Suppressor macrophage (primary cell): Measurements from ENCODE around the gene CLEC16A.

ENCODE experiments used
- DNase-seq, 4 experiments: peaks; one replicate each; pipeline ENCODE4 v3.0.0-alpha.2; 2020 to 2022

Gene CLEC16A

GRCh38 chr16:11126399-11127054 is 182.2 kb downstream of the CLEC16A start:
- no peak for DNase-seq

- no peak for DNase-seq
Measured at GRCh38 chr16:11127610-11128195, 183.3 kb downstream of the CLEC16A start.

GRCh38 chr16:11128211-11129141 is 184.1 kb downstream of the CLEC16A start:
- peak in 3 of 4 experiments; percentile 26 to 46 (median 34) for DNase-seq

GRCh38 chr16:11129378-11129781 is 185.0 kb downstream of the CLEC16A start:
- DNase-seq, result peak in 3 of 4 experiments; percentile 46 to 54 (median 54)

GRCh38 chr16:11130978-11131665 is 186.8 kb downstream of the CLEC16A start:
- DNase-seq, result no peak

GRCh38 chr16:11131706-11132105 is 187.3 kb downstream of the CLEC16A start:
- DNase-seq, result no peak

- DNase-seq, result peak in 3 of 4 experiments; percentile 36 to 45 (median 41)
Measured at GRCh38 chr16:11133344-11133943, 189.1 kb downstream of the CLEC16A start.

- DNase-seq, result no peak
Measured at GRCh38 chr16:11134722-11135463, 190.5 kb downstream of the CLEC16A start.

- peak; percentile 68 to 79 (median 74) for DNase-seq
Measured at GRCh38 chr16:11135464-11135973, 191.2 kb downstream of the CLEC16A start.

GRCh38 chr16:11136600-11136999 is 192.2 kb downstream of the CLEC16A start:
- no peak for DNase-seq

GRCh38 chr16:11138022-11138768 is 193.8 kb downstream of the CLEC16A start:
- DNase-seq, result no peak

- DNase-seq, result peak in 1 of 4 experiments; percentile 18
Measured at GRCh38 chr16:11138769-11139325, 194.5 kb downstream of the CLEC16A start.

- DNase-seq, result no peak
Measured at GRCh38 chr16:11139326-11140097, 195.1 kb downstream of the CLEC16A start.

GRCh38 chr16:11140098-11140375 is 195.7 kb downstream of the CLEC16A start:
- no peak for DNase-seq

- DNase-seq, result no peak
Measured at GRCh38 chr16:11140466-11140865, 196.1 kb downstream of the CLEC16A start.

- no peak for DNase-seq
Measured at GRCh38 chr16:11140867-11141266, 196.5 kb downstream of the CLEC16A start.

- DNase-seq, result no peak
Measured at GRCh38 chr16:11141409-11142260, 197.3 kb downstream of the CLEC16A start.

GRCh38 chr16:11142261-11142630 is 197.9 kb downstream of the CLEC16A start:
- no peak for DNase-seq

GRCh38 chr16:11142951-11143350 is 198.6 kb downstream of the CLEC16A start:
- DNase-seq, result no peak
